ENCODE results near the gene CDH12. TPM values are rescaled to one million over a fixed set of nuclear protein-coding genes. Genes with fewer than 3 reads are reported as not detected.
A peak's percentile ranks its signal among the peaks of the same experiment; 100 is the strongest.
"Not testable (repeated sequence)": the region's sequence is repeated elsewhere in the genome, so short reads cannot be mapped to it uniquely, and the experiment has no call there.

Gene CDH12
- total RNA-seq, 1 experiment from 2014 or later, result not detected

- no peak for DNase-seq (ENCODE audit: low read depth in 1 of 2, low spot score in 2 of 2)
- H3K4me1 ChIP-seq (replicated peaks), result no peaks in the 10 kb centered on the region
- H3K27me3 ChIP-seq (replicated peaks), result no peaks in the 10 kb centered on the region
- H3K27ac ChIP-seq, result no peak overlapping the region
- 0 out of 2 replicates have a peak, but pooled peaks cover 3% of the 10 kb centered on the region for H3K9me3 ChIP-seq (replicated peaks)
- H3K36me3 ChIP-seq, result no peaks in the 10 kb centered on the region
- H3K4me3 ChIP-seq, result no peak overlapping the region
Observed at GRCh38 chr5:22391956-22392355, 461.2 kb downstream of the CDH12 start.

DNA sequence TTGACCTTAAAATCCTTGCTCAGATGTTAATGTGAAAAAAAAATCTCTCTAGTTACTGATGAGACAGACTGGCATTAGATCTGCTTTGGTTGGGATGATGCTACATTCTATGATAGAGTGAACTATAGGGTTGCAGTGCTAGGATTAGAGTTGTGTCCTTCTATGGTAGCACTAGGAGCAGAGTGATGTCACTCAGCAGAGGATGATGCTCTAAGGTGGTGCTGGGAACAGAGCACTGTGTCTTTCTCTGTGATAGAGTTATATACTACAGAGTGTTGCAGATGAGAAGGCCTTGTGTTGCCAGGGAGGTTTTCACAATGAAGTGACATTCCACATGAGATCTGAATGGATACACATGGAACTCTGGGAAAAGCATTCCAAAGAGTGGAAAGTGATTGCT lies 462.3 kb downstream of the CDH12 start:
- Histone ChIP-seq H3K4me3 (no peak overlapping the region), H3K9me3 (replicated peaks) (0 out of 2 replicates have a peak, but pooled peaks cover 3% of the 10 kb centered on the region), H3K4me1 (replicated peaks) (no peaks in the 10 kb centered on the region), H3K27ac (no peak overlapping the region), H3K27me3 (replicated peaks) (no peaks in the 10 kb centered on the region), H3K36me3 (no peaks in the 10 kb centered on the region)
- no peak for DNase-seq (ENCODE audit: low read depth in 1 of 2, low spot score in 2 of 2)

DNA sequence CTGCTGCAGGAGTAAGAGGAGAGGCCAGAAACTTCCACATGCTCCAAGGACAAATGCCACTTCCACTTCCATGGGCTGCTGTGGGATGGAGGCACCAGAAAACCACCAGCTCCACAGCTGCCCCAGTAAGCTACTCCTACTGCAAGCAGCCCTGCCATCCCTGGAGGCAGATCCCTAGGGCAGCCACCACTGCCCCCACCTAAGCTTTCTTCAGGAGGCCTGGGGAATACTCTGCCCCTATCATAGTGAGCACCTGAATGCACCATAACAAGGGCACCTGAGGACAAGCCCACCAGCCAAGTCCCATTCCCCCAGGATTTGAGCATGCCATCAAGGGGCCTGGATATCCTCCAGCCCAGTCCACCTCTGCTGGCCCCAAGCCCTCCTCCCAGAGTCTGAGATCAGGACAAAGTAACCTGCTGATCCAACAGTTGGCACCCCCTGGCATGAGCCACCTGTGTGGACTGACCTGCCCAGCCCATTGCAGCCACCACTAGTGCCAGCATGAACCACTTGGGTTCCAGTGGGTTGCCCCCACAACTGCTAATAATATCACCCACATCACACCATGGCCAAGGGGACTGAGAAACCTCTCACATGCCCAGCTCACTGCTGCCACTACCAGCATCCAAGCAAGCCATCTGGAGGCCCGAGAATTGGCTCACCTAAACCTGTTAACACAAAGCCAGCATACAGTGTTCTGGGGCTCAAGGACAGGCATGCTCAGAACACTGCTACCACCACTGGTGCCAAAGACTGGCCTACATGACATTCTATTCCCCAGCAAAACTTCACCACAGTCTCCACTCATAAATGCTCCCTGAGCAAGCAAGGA lies 480.1 kb downstream of the CDH12 start:
- no peaks in the 10 kb centered on the region for H3K9me3 ChIP-seq (replicated peaks)
- DNase-seq (ENCODE audit: low read depth in 1 of 2, low spot score in 2 of 2), result no peak
- H3K36me3 ChIP-seq, result no peaks in the 10 kb centered on the region
- H3K4me3 ChIP-seq, result no peak overlapping the region
- no peak overlapping the region for H3K27ac ChIP-seq
- H3K4me1 ChIP-seq (replicated peaks), result no peaks in the 10 kb centered on the region
- H3K27me3 ChIP-seq (replicated peaks), result no peaks in the 10 kb centered on the region

DNA sequence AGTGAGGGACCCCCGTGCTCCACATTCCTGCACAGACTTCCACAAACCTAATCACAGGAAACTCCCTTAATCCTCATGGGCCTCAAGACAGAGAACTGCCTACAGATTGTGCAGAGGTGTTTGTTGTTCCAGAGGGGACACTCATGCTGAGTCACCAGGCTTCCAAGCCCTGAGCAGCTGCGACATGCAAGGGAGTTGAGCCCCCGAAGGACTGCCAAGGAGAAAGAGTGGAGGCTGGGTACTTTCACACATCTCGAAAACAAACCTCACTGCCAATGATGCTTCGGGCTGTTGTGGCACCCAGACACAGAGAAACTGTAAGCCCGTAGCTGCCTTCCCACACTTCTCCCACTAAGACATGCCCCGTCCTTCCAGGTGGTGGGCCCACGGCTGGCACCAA lies 480.8 kb downstream of the CDH12 start:
- DNase-seq (ENCODE audit: low read depth in 1 of 2, low spot score in 2 of 2), result peak; percentile 26 to 42
- H3K4me1 ChIP-seq (replicated peaks), result no peaks in the 10 kb centered on the region
- H3K27ac ChIP-seq, result no peak overlapping the region
- no peaks in the 10 kb centered on the region for H3K36me3 ChIP-seq
- no peaks in the 10 kb centered on the region for H3K9me3 ChIP-seq (replicated peaks)
- H3K27me3 ChIP-seq (replicated peaks), result no peaks in the 10 kb centered on the region
- no peak overlapping the region for H3K4me3 ChIP-seq

- no peak overlapping the region for H3K4me3 ChIP-seq
- no peaks in the 10 kb centered on the region for H3K4me1 ChIP-seq (replicated peaks)
- no peaks in the 10 kb centered on the region for H3K9me3 ChIP-seq (replicated peaks)
- H3K27me3 ChIP-seq (replicated peaks), result no peaks in the 10 kb centered on the region
- DNase-seq (ENCODE audit: low read depth in 1 of 2, low spot score in 2 of 2), result no peak
- no peaks in the 10 kb centered on the region for H3K36me3 ChIP-seq
- no peak overlapping the region for H3K27ac ChIP-seq
Observed at GRCh38 chr5:22354956-22355355, 498.2 kb downstream of the CDH12 start.

GRCh38 chr5:22352493-22352892 lies 500.7 kb downstream of the CDH12 start:
- Histone ChIP-seq H3K4me3 (no peak overlapping the region), H3K27ac (no peak overlapping the region), H3K9me3 (replicated peaks) (no peaks in the 10 kb centered on the region), H3K27me3 (replicated peaks) (no peaks in the 10 kb centered on the region), H3K4me1 (replicated peaks) (no peaks in the 10 kb centered on the region), H3K36me3 (no peaks in the 10 kb centered on the region)
- DNase-seq (ENCODE audit: low read depth in 1 of 2, low spot score in 2 of 2), result no peak

GRCh38 chr5:22351178-22351577 lies 502.0 kb downstream of the CDH12 start:
- no peaks in the 10 kb centered on the region for H3K4me1 ChIP-seq (replicated peaks)
- no peaks in the 10 kb centered on the region for H3K27me3 ChIP-seq (replicated peaks)
- H3K36me3 ChIP-seq, result no peaks in the 10 kb centered on the region
- no peak for DNase-seq (ENCODE audit: low read depth in 1 of 2, low spot score in 2 of 2)
- no peak overlapping the region for H3K4me3 ChIP-seq
- no peaks in the 10 kb centered on the region for H3K9me3 ChIP-seq (replicated peaks)
- H3K27ac ChIP-seq, result no peak overlapping the region

GRCh38 chr5:22348027-22348426 lies 505.1 kb downstream of the CDH12 start:
- Histone ChIP-seq H3K4me1 (replicated peaks) (no peaks in the 10 kb centered on the region), H3K27me3 (replicated peaks) (no peaks in the 10 kb centered on the region), H3K4me3 (no peak overlapping the region), H3K9me3 (replicated peaks) (no peaks in the 10 kb centered on the region), H3K27ac (no peak overlapping the region), H3K36me3 (no peaks in the 10 kb centered on the region)
- DNase-seq (ENCODE audit: low read depth in 1 of 2, low spot score in 2 of 2), result no peak

DNA sequence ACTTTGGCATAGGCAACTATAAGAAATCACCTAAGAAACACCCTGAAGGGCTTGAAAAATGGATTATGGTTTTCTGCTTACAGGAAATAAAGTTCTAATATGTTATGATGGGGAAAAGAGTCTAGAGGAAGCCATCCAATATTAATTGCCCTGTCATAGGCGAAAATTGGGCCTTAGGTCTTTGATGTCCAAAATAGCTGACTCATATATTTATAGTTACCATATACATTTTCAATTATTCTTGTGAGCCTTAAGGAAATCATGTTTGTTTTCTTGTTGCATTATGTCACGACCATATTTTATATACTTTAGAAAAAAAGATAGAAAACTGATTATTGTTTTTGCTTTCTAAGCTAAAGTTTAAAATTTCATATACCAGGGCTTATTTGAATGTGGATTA lies 509.1 kb downstream of the CDH12 start:
- H3K36me3 ChIP-seq, result no peaks in the 10 kb centered on the region
- DNase-seq (ENCODE audit: low read depth in 1 of 2, low spot score in 2 of 2), result no peak
- no peaks in the 10 kb centered on the region for H3K4me1 ChIP-seq (replicated peaks)
- H3K27me3 ChIP-seq (replicated peaks), result no peaks in the 10 kb centered on the region
- H3K4me3 ChIP-seq, result no peak overlapping the region
- H3K9me3 ChIP-seq (replicated peaks), result no peaks in the 10 kb centered on the region
- no peak overlapping the region for H3K27ac ChIP-seq

GRCh38 chr5:22341406-22341805 lies 511.7 kb downstream of the CDH12 start:
- DNase-seq (ENCODE audit: low read depth in 1 of 2, low spot score in 2 of 2), result no peak
- Histone ChIP-seq H3K4me1 (replicated peaks) (no peaks in the 10 kb centered on the region), H3K36me3 (no peaks in the 10 kb centered on the region), H3K27ac (no peak overlapping the region), H3K4me3 (no peak overlapping the region), H3K9me3 (replicated peaks) (no peaks in the 10 kb centered on the region), H3K27me3 (replicated peaks) (no peaks in the 10 kb centered on the region)

DNA sequence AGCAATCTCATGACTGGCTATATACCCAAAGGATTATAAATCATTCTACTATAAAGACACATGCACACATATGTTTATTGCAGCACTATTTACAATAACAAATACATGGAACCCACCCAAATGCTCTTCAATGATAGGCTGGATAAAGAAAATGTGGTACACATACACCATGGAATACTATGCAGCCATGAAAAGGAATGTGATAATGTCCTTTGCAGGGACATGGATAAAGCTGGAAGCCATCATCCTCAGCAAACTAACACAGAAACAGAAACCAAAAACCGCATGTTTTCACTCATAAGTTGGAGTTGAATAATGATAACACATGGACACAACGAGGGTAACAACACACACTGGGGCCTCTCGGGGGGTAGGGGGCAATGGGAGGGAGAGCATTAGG lies 520.2 kb downstream of the CDH12 start:
- not testable (repeated sequence) for H3K9me3 ChIP-seq (replicated peaks); H3K4me3 ChIP-seq; H3K27ac ChIP-seq; H3K27me3 ChIP-seq (replicated peaks); DNase-seq (ENCODE audit: low read depth in 1 of 2, low spot score in 2 of 2); H3K36me3 ChIP-seq; H3K4me1 ChIP-seq (replicated peaks)

GRCh38 chr5:22329683-22330082 lies 523.5 kb downstream of the CDH12 start:
- DNase-seq (ENCODE audit: low read depth in 1 of 2, low spot score in 2 of 2), result no peak
- Histone ChIP-seq H3K27me3 (replicated peaks) (no peaks in the 10 kb centered on the region), H3K4me1 (replicated peaks) (no peaks in the 10 kb centered on the region), H3K27ac (no peak overlapping the region), H3K4me3 (no peak overlapping the region), H3K36me3 (no peaks in the 10 kb centered on the region), H3K9me3 (replicated peaks) (no peaks in the 10 kb centered on the region)

DNA sequence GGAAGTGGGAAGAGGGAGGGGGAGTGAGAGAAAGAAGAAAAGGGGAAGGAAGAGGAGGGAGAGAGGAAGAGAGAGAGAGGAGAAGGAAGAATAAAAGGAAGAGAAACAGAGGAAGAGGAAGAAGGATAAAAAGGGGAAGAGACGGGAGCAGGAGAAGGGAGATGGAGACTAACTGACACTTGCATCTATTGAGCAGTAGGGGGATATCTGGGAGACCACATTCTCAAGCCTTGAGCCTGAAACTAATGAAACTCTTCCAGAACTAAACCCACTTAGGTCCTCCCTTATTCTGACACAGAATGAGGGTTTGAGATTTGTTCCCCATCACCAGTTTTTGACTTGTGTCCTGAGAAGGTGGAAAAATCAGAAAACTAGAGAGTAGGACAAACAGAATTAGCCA lies 533.3 kb downstream of the CDH12 start:
- Histone ChIP-seq H3K36me3 (no peaks in the 10 kb centered on the region), H3K27me3 (replicated peaks) (no peaks in the 10 kb centered on the region), H3K27ac (no peak overlapping the region), H3K4me1 (replicated peaks) (no peaks in the 10 kb centered on the region), H3K9me3 (replicated peaks) (no peaks in the 10 kb centered on the region), H3K4me3 (no peak overlapping the region)
- DNase-seq (ENCODE audit: low read depth in 1 of 2, low spot score in 2 of 2), result no peak

- Histone ChIP-seq H3K27me3 (replicated peaks) (no peaks in the 10 kb centered on the region), H3K36me3 (no peaks in the 10 kb centered on the region), H3K9me3 (replicated peaks) (no peaks in the 10 kb centered on the region), H3K4me3 (no peak overlapping the region), H3K4me1 (replicated peaks) (no peaks in the 10 kb centered on the region), H3K27ac (no peak overlapping the region)
- DNase-seq (ENCODE audit: low read depth in 1 of 2, low spot score in 2 of 2), result no peak
Observed at GRCh38 chr5:22316294-22316693, 536.9 kb downstream of the CDH12 start.

GRCh38 chr5:22315052-22315451 lies 538.1 kb downstream of the CDH12 start:
- H3K4me1 ChIP-seq (replicated peaks); H3K9me3 ChIP-seq (replicated peaks); H3K27me3 ChIP-seq (replicated peaks); DNase-seq (ENCODE audit: low read depth in 1 of 2, low spot score in 2 of 2); H3K27ac ChIP-seq; H3K4me3 ChIP-seq; H3K36me3 ChIP-seq: not testable (repeated sequence)
